ENCODE data around the gene MGAM2.

Gene MGAM2

GRCh38 chr7:142248166-142249160, 136.9 kb downstream of the MGAM2 start:
- DNase-seq (ENCODE audit: low read depth): no peak
- H3K4me3 ChIP-seq (ENCODE audit: low read depth, low read length): no peak overlapping the region
- TF ChIP-seq CTCF (IDR thresholded peaks at IDR 0.05; ENCODE audit: low read depth, low read length, missing control alignments): no peak

GRCh38 chr7:142249918-142250317, 138.4 kb downstream of the MGAM2 start:
- DNase-seq (ENCODE audit: low read depth): no peak
- no peak overlapping the region for H3K4me3 ChIP-seq (ENCODE audit: low read depth, low read length)
- no peak for TF ChIP-seq CTCF (IDR thresholded peaks at IDR 0.05; ENCODE audit: low read depth, low read length, missing control alignments)

GRCh38 chr7:142250705-142251104, 139.2 kb downstream of the MGAM2 start:
- no peak for TF ChIP-seq CTCF (IDR thresholded peaks at IDR 0.05; ENCODE audit: low read depth, low read length, missing control alignments)
- no peak overlapping the region for H3K4me3 ChIP-seq (ENCODE audit: low read depth, low read length)
- no peak for DNase-seq (ENCODE audit: low read depth)

- no peak for DNase-seq (ENCODE audit: low read depth)
- H3K4me3 ChIP-seq (ENCODE audit: low read depth, low read length): no peak within 1 kb of the TSS
- TF ChIP-seq CTCF (IDR thresholded peaks at IDR 0.05; ENCODE audit: low read depth, low read length, missing control alignments): no peak
Observed at GRCh38 chr7:142257958-142258357, 146.4 kb downstream of the MGAM2 start, which contains the start of gene PRSS58. Gene PRSS58 (minus strand): TSS chr7:142258058. CDS start chr7:142257707, 351 bp downstream.

- H3K4me3 ChIP-seq (ENCODE audit: low read depth, low read length): no peak overlapping the region
- DNase-seq (ENCODE audit: low read depth): no peak
- TF ChIP-seq CTCF (IDR thresholded peaks at IDR 0.05; ENCODE audit: low read depth, low read length, missing control alignments): no peak
Observed at GRCh38 chr7:142263598-142264380, 152.3 kb downstream of the MGAM2 start.
